ENCODE measurements around the gene KYNU. TPM values are rescaled to one million over a fixed set of nuclear protein-coding genes. Genes with fewer than 3 reads are reported as not detected.

The KYNU gene
- total RNA-seq, 1 experiment from 2014 or later: 0.37 TPM

GRCh38 chr2:143015656-143016055 lies 138.2 kb downstream of the KYNU start:
- Histone ChIP-seq H3K23ac (ENCODE audit: insufficient read length, low read depth, low read length) (no peak overlapping the region), H2BK5ac (ENCODE audit: insufficient read length, low read length) (no peak overlapping the region), H2BK20ac (ENCODE audit: low read depth, low read length, poor library complexity, severe bottlenecking) (no peak overlapping the region), H3T11ph (ENCODE audit: low read length) (no peak overlapping the region), H2BK120ac (ENCODE audit: low read depth, low read length, poor library complexity, severe bottlenecking) (no peak overlapping the region), H4K20me1 (ENCODE audit: control insufficient read depth, insufficient read depth, insufficient read length) (no peaks in the 10 kb centered on the region), H3K79me1 (ENCODE audit: insufficient read depth, low read depth, low read length, poor library complexity, severe bottlenecking) (no peaks in the 10 kb centered on the region), H2BK15ac (ENCODE audit: low read depth, low read length) (no peak overlapping the region), H3K23me2 (ENCODE audit: insufficient read length, low read depth, low read length, poor library complexity, severe bottlenecking) (no peaks in the 10 kb centered on the region), H3K4me1 (ENCODE audit: insufficient read depth, low read length) (no peaks in the 10 kb centered on the region), H4K91ac (ENCODE audit: insufficient read length, low read depth, low read length) (no peak overlapping the region), H3K9me3 (ENCODE audit: control insufficient read depth, low read depth, low read length) (no peaks in the 10 kb centered on the region), H3K14ac (ENCODE audit: insufficient read depth, low read length) (no peak overlapping the region), H3K18ac (ENCODE audit: insufficient read length, low read depth, low read length) (no peak overlapping the region), H3K79me2 (ENCODE audit: insufficient read depth, low read length) (no peaks in the 10 kb centered on the region), H4K5ac (ENCODE audit: insufficient read length, low read depth, low read length) (no peak overlapping the region), H3K27me3 (ENCODE audit: insufficient read depth, low read length) (no peaks in the 10 kb centered on the region), H3K9ac (ENCODE audit: extremely low read depth, insufficient read length, low read length) (no peak overlapping the region), H3K4ac (ENCODE audit: low read depth, low read length) (no peak overlapping the region), H3K27ac (ENCODE audit: insufficient read length, low read depth, low read length) (no peak overlapping the region), H2AFZ (ENCODE audit: low read length) (no peak overlapping the region), H3K56ac (ENCODE audit: insufficient read length, low read depth, low read length) (no peak overlapping the region), H2AK5ac (ENCODE audit: insufficient read length, low read length) (no peak overlapping the region), H4K8ac (replicated peaks; ENCODE audit: insufficient read length, low read depth, low read length) (no peak overlapping the region), H3K4me2 (ENCODE audit: insufficient read depth, insufficient read length, low read length) (no peak overlapping the region), H2BK12ac (ENCODE audit: insufficient read length, low read depth, low read length) (no peak overlapping the region)
- Mint-ChIP-seq H3K27ac (no peak overlapping the region), H3K27me3 (ENCODE audit: low read depth) (no peaks in the 10 kb centered on the region), H3K9me3 (peaks cover 0 to 5% of the 10 kb centered on the region in 2 experiments; a peak in 1 of 5 replicates), H3K36me3 (ENCODE audit: insufficient read depth in 1 of 3, low read depth in 3 of 3) (0 out of 7 replicates have a peak, but pooled peaks cover 0 to 4% (median 0%) of the 10 kb centered on the region in 3 experiments), H3K4me1 (no peaks in the 10 kb centered on the region), H3K4me3 (no peak overlapping the region)
- no peak for DNase-seq
- WGBS (ENCODE audit: extremely low coverage, insufficient read length, low lambda C conversion rate): no CpG with 5 or more reads among the region's 4 CpGs
- TF ChIP-seq CTCF (conservative IDR thresholded peaks at IDR 0.05): no peak

Data from H9 (cell line).